Activated CD8-positive, alpha-beta memory T cell treated with anti-CD3 and anti-CD28 coated beads for 48 hours (primary cell): ENCODE data around the gene ATG3.
"Not testable (repeated sequence)": the region's sequence is repeated elsewhere in the genome, so short reads cannot be mapped to it uniquely, and the experiment has no call there.

Experiments
- DNase-seq, 3 experiments: peaks; one replicate each; pipeline ENCODE4 v3.0.0-alpha.2; 2020; ENCODE audit warnings: low read depth in 2 of 3, low spot score in 2 of 3

ATG3 gene

GRCh38 chr3:112500621-112501020 is 61.1 kb downstream of the ATG3 start:
- no peak for DNase-seq

GRCh38 chr3:112498914-112499711 is 62.6 kb downstream of the ATG3 start, which contains the start of gene BTLA:
Gene BTLA (minus strand): TSS chr3:112499472. CDS start chr3:112499358, 114 bp downstream.
- no peak for DNase-seq

DNA sequence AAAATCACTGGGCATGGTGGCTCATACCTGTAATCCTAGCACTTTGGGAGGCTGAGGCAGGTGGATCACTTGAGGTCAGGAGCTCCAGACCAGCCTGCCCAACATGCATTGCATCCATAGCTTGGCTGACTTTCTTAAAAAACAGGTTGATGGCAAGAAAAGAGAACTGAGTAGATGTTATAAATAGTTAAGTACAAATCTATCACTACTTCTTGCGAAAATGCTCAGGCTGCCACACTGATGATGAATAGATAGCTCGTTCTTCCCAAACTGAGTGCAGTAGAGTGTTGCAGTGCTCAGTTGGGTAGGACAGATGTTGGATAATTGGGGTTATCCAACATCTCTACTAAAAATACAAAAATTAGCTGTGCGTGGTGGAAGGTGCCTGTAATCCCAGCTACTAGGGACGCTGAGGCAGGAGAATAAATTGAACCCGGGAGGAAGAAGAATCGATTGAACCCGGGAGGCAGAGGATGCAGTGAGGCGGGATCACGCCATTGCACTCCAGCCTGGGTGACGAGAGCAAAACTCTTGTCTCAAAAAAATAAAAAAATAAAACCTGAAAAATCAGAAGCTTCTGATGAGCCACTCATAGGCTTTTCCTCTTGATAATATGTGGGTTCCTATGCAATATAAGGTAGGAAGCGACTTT is 63.7 kb downstream of the ATG3 start:
- DNase-seq: no peak

DNA sequence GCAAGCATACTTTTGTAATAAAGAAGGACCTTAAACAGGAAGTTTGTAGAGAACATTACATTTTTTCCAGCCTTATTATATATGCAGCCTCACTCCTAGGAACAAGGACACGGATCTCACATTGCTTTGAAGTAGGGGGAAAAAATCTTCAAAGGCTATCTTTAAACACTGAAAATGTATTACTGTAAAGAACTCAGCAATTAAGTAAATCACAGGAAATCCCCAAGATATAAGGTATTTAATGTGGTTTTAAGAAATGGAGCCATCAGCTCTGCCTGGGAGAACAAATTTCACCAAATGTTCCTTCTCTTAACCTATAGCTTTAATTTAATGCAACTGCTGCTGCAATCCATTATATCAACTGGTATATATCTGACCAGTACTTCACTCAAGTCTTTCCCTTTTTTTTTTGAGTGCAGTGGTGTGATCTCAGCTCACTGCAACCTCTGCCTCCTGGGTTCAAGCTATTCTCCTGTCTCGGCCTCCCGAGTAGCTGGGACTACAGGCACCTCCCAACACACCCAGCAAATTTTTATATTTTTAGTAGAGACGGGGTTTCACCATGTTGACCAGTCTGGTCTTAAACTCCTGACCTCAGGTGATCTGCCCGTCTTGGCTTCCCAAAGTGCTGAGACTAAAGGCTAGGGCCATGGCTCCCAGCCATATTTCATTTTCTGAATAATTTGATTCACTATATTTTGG is 65.2 kb downstream of the ATG3 start:
- DNase-seq: no peak

GRCh38 chr3:112494448-112494767 is 67.4 kb downstream of the ATG3 start:
- DNase-seq: not testable (repeated sequence)

DNA sequence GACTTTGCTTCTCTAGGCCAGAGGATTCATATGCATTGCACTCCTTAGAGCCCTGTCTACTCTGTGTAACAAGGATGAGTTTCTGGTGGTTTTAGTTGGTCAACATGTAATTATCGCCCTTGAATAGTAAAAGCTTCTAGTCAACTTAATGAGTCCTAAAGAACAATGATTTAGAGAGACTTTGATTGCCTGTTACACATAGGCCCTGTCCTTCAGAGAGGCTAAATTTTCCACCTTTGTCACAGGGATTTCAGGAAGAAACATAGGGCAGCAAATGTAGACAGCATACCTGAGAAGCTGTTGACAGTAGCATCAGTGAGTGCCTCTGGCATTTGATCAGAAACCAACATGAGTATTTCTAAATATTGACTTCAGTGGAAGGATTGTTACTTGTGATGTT is 69.6 kb downstream of the ATG3 start:
- DNase-seq: no peak

DNA sequence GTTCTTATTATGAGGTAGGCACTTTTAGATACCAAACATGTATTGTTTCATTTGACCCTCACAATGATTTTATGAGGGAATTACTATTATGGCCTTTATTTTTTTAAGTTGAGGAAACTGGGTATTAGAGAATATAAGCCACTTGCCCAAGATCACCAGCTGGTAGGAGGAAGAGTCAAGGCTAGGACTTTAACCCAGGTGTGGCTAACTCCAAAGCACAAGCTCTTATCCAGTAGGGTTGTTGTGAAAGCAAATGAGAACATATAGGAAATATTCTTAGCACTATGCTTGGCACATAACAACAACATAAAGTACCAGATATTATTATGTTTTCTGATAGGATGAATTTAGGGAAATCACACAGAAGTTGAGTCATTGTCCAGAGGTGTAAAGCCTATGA is 70.4 kb downstream of the ATG3 start:
- DNase-seq: no peak

- no peak for DNase-seq
Observed at GRCh38 chr3:112489674-112490479, 71.9 kb downstream of the ATG3 start.

GRCh38 chr3:112486811-112487505 is 74.8 kb downstream of the ATG3 start:
- no peak for DNase-seq

DNA sequence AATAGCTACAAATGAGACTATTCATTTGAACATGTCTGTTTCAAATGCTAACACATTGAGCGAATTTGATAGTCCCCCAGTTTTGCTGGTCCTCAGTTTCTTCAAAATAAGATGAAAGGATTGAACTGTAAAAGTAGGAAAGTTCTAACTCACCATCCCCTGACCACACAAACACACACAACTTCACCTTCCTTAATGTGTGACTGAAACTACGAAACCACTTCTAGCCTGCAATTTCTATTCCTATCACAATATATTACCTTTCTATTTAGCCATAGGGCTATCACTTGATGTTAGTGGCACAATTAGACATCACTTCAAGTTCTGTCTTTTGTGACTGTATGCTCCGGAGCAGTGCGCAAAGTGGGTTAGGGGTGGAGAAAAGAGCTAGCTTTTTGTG is 77.4 kb downstream of the ATG3 start:
- DNase-seq: no peak

- no peak for DNase-seq
Observed at GRCh38 chr3:112482675-112483074, 79.1 kb downstream of the ATG3 start.
